Keratinocyte (primary cell): Measurements from ENCODE around the gene CNIH2. TPM values are rescaled to one million over a fixed set of nuclear protein-coding genes. Genes with fewer than 3 reads are reported as not detected.
A peak's percentile ranks its signal among the peaks of the same experiment; 100 is the strongest.

Experiments
- DNase-seq: peaks from one replicate; pipeline ENCODE4 v3.0.0-alpha.2; 2011; ENCODE audit warnings: low read depth, missing footprints, low spot score
- FAIRE-seq: peaks from 2 replicates; lab custom pipeline; 2011; peaks lifted over from hg19 to GRCh38; lab: Jason Lieb, UNC
- H2AFZ ChIP-seq: 2 replicates; pipeline ENCODE4 v1.6.0; 2012; ENCODE audit warnings: low read length, control low read depth, inconsistent platforms; ENCODE audit not compliant: control insufficient read depth
- H3K27ac ChIP-seq: 2 replicates; pipeline ENCODE4 v1.5.1; 2011; ENCODE audit warnings: low read length; ENCODE audit not compliant: control insufficient read depth, insufficient read depth
- H3K27me3 ChIP-seq: 3 replicates; pipeline ENCODE4 v1.6.0; 2011; ENCODE audit warnings: low read length; ENCODE audit not compliant: control insufficient read depth, insufficient read depth; ENCODE audit errors: extremely low read depth
- H3K36me3 ChIP-seq, 2 experiments: 2 replicates in 1 of 2; 3 replicates in 1 of 2; pipeline ENCODE4 v1.5.1; 2011; ENCODE audit warnings: low read length in 2 of 2, mild to moderate bottlenecking in 1 of 2; ENCODE audit not compliant: control insufficient read depth in 2 of 2, insufficient read depth in 2 of 2; ENCODE audit errors: extremely low read depth in 1 of 2
- H3K4me1 ChIP-seq: 3 replicates; pipeline ENCODE4 v1.5.1; 2011; ENCODE audit warnings: low read length; ENCODE audit not compliant: control insufficient read depth, insufficient read depth; ENCODE audit errors: extremely low read depth
- H3K4me2 ChIP-seq: 3 replicates; pipeline ENCODE4 v1.6.0; 2011; ENCODE audit warnings: low read depth, low read length; ENCODE audit not compliant: control insufficient read depth, insufficient read depth; ENCODE audit errors: extremely low read depth
- H3K4me3 ChIP-seq, 3 experiments: fragments of 200-600 bp in 1 of 3; sonication (generic) in 1 of 3; 2 replicates in 2 of 3; 3 replicates in 1 of 3; pipeline ENCODE4 v1.5.1; 2011 to 2016; ENCODE audit warnings: low read length in 3 of 3, mild to moderate bottlenecking in 3 of 3, control low read depth in 2 of 3, inconsistent platforms in 1 of 3, low read depth in 1 of 3, mixed read lengths in 1 of 3, mixed run types in 1 of 3, moderate library complexity in 1 of 3; ENCODE audit not compliant: control insufficient read depth in 2 of 3, insufficient read depth in 2 of 3; ENCODE audit errors: extremely low read depth in 1 of 3
- H3K79me2 ChIP-seq: 2 replicates; pipeline ENCODE4 v1.6.0; 2012; ENCODE audit warnings: low read length; ENCODE audit not compliant: control insufficient read depth, insufficient read depth
- H3K9ac ChIP-seq: 3 replicates; pipeline ENCODE4 v1.6.0; 2011; ENCODE audit warnings: low read length; ENCODE audit not compliant: control insufficient read depth, insufficient read depth; ENCODE audit errors: extremely low read depth
- H3K9me1 ChIP-seq: 3 replicates; pipeline ENCODE4 v1.6.0; 2011; ENCODE audit warnings: low read length; ENCODE audit not compliant: control insufficient read depth, insufficient read depth; ENCODE audit errors: extremely low read depth
- H3K9me3 ChIP-seq: 2 replicates; pipeline ENCODE4 v1.5.1; 2012; ENCODE audit warnings: low read depth, low read length; ENCODE audit not compliant: control insufficient read depth
- H4K20me1 ChIP-seq: 3 replicates; pipeline ENCODE4 v1.6.0; 2011; ENCODE audit warnings: low read length; ENCODE audit not compliant: control insufficient read depth, insufficient read depth; ENCODE audit errors: extremely low read depth
- EZH2 ChIP-seq: IDR thresholded peaks from one replicate; pipeline ENCODE4 v1.6.1; 2012; ENCODE audit warnings: inconsistent platforms, mild to moderate bottlenecking, low read length, moderate library complexity
- dilution Hi-C: fragments of 300-500 bp; cut with MboI; formaldehyde crosslinking; loops from one replicate; pipeline ENCODE4 v1.7.0; 2020; ENCODE audit warnings: low sequenced_read_pairs; ENCODE audit not compliant: extremely low pct_ligation_motif_present
- polyA plus RNA-seq, 5 experiments: library from polyadenylated mRNA; depleted of rRNA in 3 of 5; stranded (reverse) in 3 of 5; stranded (forward) in 1 of 5; unstranded in 1 of 5; fragments of >200 nt; gene quantifications; 1 replicate in 1 of 5; 2 replicates in 3 of 5; 3 replicates in 1 of 5; pipeline versions ENCODE4 v1.2.1 to v1.2.3, GENCODE V29; 2011 to 2012; ENCODE audit warnings: missing spikeins in 2 of 5, low read depth in 1 of 5, low replicate concordance in 1 of 5
- TF ChIP-seq, protein P1 (sequence below), 3 experiments: IDR thresholded peaks in 1 of 3; conservative IDR thresholded peaks in 1 of 3; optimal IDR thresholded peaks in 1 of 3; 2 replicates in 2 of 3; 3 replicates in 1 of 3; pipeline versions ENCODE3 to v1.5.1; 2011; ENCODE audit warnings: low read length in 3 of 3, mild to moderate bottlenecking in 3 of 3, moderate library complexity in 2 of 3, control low read depth in 1 of 3, inconsistent platforms in 1 of 3; ENCODE audit not compliant: insufficient read depth in 2 of 3; ENCODE audit errors: extremely low read depth in 1 of 3

The CNIH2 gene
- polyA plus RNA-seq, 1 donor (not counting 4 experiments of a cell fraction or from before 2014, with no cell fraction given), result 0.17 TPM

DNA sequence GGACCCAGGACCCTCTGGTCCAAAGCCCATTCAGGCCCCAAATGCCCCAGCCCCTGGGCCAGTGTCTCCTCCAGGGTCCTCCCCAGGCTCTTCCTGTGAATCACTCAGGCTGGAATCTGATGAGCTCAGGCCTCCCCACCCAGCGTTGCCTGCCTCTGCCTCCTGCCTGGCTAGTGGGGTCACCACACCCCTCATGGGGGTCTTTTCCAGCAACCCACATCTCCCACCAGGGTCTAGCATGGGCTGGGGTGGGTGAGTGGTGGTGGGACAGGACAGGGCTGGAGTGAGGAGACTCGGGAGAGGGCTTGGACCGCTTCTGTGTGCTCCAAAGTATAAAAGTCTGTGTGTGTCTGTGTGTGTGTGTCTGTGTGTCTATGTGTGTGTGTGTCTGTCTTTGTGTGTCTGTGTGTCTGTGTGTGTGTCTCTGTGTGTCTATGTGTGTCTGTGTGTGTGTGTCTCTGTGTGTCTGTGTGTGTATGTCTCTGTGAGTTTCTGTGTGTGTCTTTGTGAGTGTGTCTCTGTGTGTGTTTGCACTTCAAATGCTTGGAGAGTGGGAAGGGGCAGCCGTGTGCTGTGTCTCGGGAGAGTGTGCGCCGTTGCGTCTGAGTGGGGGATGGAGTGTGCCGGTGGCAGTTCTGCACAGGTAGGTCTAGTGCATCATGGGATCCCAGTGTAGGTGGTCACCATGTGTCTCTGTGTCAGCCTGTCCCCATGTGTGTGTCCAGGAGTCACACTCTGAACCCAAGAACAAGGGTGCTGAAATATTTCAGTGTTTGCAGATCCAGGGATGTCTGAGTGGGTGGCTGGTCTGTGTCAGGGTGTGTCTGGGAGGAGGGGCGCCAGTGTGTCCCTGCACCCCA, 49.4 kb downstream of the CNIH2 start:
- Histone ChIP-seq H3K4me2 (peak overlapping the region; percentile 61), H3K9me3 (no peaks in the 10 kb centered on the region), H3K4me1 (peaks cover 37% of the 10 kb centered on the region), H4K20me1 (no peaks in the 10 kb centered on the region), H3K27ac (peak overlapping the region; percentile 65), H2AFZ (peak overlapping the region; percentile 80), H3K27me3 (no peaks in the 10 kb centered on the region), H3K4me3 (no peak overlapping the region), H3K9me1 (no peaks in the 10 kb centered on the region), H3K79me2 (no peaks in the 10 kb centered on the region), H3K36me3 (peaks cover 10 to 12% of the 10 kb centered on the region in 2 experiments), H3K9ac (peak overlapping the region; percentile 58)
- dilution Hi-C loops, result no loop called here
- DNase-seq, result no peak
- peak; percentile 80 for FAIRE-seq
- TF ChIP-seq, protein P1, sequence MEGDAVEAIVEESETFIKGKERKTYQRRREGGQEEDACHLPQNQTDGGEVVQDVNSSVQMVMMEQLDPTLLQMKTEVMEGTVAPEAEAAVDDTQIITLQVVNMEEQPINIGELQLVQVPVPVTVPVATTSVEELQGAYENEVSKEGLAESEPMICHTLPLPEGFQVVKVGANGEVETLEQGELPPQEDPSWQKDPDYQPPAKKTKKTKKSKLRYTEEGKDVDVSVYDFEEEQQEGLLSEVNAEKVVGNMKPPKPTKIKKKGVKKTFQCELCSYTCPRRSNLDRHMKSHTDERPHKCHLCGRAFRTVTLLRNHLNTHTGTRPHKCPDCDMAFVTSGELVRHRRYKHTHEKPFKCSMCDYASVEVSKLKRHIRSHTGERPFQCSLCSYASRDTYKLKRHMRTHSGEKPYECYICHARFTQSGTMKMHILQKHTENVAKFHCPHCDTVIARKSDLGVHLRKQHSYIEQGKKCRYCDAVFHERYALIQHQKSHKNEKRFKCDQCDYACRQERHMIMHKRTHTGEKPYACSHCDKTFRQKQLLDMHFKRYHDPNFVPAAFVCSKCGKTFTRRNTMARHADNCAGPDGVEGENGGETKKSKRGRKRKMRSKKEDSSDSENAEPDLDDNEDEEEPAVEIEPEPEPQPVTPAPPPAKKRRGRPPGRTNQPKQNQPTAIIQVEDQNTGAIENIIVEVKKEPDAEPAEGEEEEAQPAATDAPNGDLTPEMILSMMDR (optimal IDR thresholded peaks at IDR 0.05 in 1 of 3, IDR thresholded peaks at IDR 0.05 in 1 of 3, conservative IDR thresholded peaks at IDR 0.05 in 1 of 3; ENCODE audit: extremely low read depth in 1 of 3, insufficient read depth in 2 of 3, low read length in 3 of 3), result no peak
- no peak for TF ChIP-seq EZH2

DNA sequence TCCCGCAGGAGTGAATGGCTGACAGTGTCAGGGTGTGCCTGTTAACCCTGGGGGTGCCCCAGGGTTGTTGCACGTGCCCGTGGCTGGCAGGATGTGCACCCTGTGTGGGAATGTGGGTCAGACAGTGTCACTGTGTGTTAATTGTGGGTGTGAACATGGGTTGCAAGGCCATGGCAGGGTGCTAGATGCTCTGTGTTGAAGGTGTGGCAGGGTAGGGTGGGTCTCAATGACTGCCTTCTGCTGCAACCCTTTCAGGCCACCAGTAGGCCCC, 50.0 kb downstream of the CNIH2 start:
- H3K4me1 ChIP-seq, result peaks cover 37% of the 10 kb centered on the region
- no peak overlapping the region for H2AFZ ChIP-seq
- H3K9ac ChIP-seq, result no peak overlapping the region
- H3K9me3 ChIP-seq, result no peaks in the 10 kb centered on the region
- TF ChIP-seq, protein P1 (optimal IDR thresholded peaks at IDR 0.05 in 1 of 3, IDR thresholded peaks at IDR 0.05 in 1 of 3, conservative IDR thresholded peaks at IDR 0.05 in 1 of 3; ENCODE audit: extremely low read depth in 1 of 3, insufficient read depth in 2 of 3, low read length in 3 of 3), result no peak
- FAIRE-seq (peak; percentile 29), DNase-seq (no peak)
- no peak overlapping the region for H3K4me3 ChIP-seq
- peaks cover under 1% of the 10 kb centered on the region for H3K79me2 ChIP-seq
- H3K4me2 ChIP-seq, result peak overlapping the region; percentile 34
- H3K9me1 ChIP-seq, result no peaks in the 10 kb centered on the region
- no peaks in the 10 kb centered on the region for H3K27me3 ChIP-seq
- no peaks in the 10 kb centered on the region for H4K20me1 ChIP-seq
- dilution Hi-C loops, result no loop called here
- peaks cover 15 to 18% of the 10 kb centered on the region in 2 experiments for H3K36me3 ChIP-seq
- no peak overlapping the region for H3K27ac ChIP-seq
